Measurements from ENCODE around the gene SPRYD3.

SPRYD3 gene

DNA sequence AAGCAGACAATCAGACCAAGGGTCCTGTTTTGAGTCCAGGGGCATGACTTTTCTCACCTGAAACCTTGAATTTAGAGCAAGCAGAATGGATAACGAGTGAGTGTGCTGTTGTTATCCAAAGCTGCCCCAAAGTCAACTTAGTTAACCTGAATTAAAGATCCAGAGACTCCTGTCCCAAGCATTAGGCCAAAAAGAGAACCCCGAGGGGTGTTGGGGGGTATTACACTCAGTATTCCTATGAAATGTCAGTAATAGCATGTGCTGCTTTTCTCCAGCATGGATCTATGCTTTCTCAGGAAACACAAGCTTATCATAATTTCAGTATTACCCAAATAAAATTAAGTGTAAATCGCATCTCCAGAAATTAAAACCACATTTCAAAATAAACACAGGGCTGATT lies 53.9 kb downstream of the SPRYD3 start:
- no peak for DNase-seq (ENCODE audit: low spot score)

DNA sequence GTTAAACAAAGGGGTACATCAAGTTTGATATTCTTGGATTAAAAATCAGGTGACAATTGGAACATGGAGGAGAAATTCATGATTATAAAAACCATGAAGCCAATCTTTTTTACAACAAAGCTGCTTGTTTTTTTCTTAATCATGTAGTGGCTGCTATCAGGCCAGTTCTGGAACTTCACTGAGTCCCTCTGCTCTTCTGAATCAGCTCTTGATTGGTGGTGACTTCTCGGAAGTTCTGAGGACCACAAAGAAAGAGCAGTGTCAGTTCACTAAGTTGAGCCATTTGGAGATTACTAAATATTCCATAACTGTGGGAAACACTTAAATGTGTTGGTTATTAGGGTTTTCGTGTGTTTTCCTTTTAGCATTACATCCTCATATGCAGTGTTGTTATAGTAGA lies 64.5 kb downstream of the SPRYD3 start:
- no peak for DNase-seq (ENCODE audit: low spot score)

Data from NAMALWA (cell line).